GM18517 (cell line): ENCODE measurements around the gene SMARCA2.
A peak's percentile ranks its signal among the peaks of the same experiment; 100 is the strongest.

Experiments
- ATAC-seq: cut with Tn5 transposase; IDR thresholded peaks from one replicate; pipeline ENCODE4 v1.9.1; 2021; ENCODE audit warnings: mild to moderate bottlenecking, moderate library complexity; ENCODE audit not compliant: unreplicated experiment

The SMARCA2 gene

DNA sequence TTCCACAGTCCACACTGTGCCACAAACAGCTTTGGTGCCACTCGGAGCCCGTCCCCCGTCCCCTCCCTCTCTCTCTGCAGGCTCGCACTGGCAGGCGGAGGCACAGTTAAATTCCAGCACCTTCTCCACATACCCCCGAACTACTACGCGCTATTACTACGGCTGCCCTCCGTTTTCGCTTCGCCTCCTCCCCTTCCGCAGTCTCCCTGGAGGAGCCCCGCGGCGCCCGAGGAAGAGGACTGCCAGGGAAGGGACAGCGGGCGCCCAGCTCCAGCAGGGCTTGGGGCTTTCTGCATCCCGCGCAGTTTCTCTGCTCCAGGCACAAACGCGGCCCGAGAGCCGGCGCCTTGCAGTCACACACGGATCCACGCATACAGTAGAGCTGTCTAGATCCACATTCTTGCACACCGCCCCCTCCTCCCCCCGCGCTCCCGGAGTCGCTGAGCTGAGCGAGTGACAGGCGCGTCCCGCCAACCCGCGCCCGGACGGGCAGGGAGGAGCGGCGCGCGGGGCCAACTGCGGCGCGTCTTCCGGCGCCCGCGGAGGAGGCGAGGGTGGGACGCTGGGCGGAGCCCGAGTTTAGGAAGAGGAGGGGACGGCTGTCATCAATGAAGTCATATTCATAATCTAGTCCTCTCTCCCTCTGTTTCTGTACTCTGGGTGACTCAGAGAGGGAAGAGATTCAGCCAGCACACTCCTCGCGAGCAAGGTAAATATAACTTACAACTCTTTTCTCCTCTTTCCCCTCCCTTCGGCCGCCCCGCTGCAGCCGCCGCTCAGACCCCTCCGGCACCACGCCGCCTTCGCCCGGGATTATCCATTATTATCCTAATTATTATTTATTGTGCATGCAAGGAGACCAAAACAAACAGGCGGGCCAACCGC is at the start of gene SMARCA2:
SMARCA2 (plus strand) TSS at position 652 of the 885 bp plus-strand sequence. CDS start 13,676 bp downstream, outside the sequence.
- peak; percentile 83 for ATAC-seq

DNA sequence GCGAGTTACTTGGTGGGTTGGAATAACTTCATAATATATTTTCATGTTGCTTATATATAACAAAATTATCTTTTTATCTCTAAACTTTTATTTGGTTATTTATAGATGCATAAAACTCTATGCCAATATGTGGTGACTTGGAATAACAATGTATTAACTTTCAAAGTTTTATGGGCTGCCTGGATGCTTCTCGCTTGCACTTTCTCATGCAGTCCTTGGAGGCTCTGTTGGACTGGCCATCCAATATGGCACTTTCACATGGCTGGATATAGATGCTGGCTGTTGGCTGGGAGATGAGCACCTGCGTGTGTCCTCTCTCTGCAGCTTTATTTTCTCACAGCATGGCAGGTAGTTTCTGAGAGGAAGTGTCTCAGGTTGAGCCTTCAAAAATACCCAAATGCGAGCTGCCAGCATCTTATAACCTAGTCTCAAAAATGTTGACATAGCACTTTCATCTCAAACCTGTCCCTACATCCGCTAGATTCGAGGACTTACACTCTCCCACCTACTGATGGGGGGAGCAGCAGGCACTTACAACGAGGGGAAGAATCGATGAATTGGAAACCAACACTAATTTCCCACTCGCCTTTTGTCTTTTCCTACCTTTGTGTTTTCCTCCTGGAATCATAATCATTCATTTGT is 48.3 kb upstream of the SMARCA2 start:
- ATAC-seq, result no peak

DNA sequence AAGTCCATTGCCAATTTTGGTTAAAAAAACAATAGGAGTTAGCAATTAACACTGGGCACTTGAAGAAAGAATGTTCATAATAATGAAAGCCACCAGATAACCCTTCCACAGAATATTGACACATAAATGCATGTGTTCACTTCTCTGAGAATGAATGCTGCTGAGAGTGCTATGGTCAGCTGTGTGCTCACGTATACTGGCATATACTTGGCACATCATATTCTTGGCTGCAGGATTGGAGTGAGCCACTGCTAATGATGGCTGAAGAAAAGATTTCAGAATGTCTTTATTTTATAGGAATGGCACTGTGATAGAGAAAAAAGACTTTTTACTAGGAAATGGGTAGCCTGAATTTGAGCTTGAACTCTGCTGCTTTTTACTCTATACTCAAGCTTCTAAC is 46.0 kb upstream of the SMARCA2 start:
- no peak for ATAC-seq

DNA sequence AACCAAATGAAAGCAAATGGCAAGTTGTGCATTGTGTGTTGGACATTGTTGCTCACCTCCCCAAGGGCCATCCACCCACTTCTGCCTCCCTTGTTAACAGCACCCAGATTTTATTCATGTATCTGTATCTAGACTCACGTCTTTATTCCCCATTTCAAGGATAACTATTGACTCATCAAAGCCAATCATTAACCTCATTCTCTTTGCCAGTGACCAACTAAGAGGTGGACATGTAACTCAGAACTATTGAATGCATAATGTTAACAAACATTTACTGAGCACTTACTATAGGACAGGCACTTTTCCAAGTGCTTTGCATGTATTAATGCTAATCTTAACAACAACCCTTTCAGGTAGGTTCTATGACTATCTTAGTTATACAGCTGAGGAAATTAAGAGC is 45.2 kb upstream of the SMARCA2 start:
- ATAC-seq, result no peak

DNA sequence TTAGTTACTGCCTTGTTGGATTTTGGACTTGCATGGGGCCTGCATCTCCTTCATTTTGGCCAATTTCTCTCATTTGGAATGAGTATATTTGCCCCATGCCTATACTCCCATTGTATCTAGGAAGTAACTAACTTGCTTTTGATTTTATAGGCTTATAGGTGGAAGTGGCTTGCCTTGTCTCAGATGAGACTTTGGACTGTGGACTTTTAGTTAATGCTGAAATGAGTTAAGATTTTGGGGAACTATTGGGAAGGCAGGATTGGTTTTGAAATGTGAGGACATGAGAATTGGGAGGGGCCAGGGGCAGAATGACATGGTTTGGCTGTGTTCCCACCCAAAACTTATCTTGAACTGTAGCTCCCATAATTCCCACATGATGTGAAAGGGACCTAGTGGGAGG is 42.5 kb upstream of the SMARCA2 start:
- no peak for ATAC-seq

DNA sequence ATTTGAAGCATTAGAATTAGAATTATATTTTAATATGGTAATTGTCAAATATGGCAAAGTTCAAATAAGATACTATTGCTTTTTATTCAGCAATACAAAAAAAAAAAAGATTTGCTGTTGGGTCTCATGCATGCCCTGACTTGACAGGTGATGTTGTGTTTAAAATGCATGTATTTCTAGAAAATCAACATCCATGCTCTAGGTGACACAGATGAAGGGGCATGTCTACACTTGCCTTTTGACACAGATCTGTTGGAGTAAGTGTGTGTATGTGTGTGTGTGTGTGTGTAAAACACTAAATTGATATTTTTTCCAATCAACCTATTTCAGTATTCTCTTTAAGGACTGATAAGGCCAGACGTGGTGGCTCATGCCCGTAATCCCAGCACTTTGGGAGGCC is 38.1 kb upstream of the SMARCA2 start:
- ATAC-seq, result no peak

DNA sequence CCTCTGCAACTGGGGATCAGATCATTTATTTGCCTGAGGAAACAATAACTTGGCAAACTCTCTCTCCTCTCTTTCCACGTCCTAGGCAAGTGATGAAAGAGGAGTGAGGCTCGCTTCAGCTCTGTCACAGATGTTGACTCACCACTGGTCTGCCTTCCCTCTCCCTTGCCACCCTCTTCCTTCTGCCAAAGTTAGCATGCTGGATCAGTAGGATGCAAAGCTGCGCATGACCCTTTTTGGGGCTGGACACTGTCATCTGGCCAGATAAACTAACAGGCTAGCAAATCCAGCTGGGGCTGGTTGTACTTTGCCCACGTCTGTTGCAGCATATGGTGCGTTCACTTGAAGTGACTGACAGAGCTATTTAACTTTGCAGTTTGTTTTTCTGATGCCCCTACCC is 36.2 kb upstream of the SMARCA2 start:
- no peak for ATAC-seq

DNA sequence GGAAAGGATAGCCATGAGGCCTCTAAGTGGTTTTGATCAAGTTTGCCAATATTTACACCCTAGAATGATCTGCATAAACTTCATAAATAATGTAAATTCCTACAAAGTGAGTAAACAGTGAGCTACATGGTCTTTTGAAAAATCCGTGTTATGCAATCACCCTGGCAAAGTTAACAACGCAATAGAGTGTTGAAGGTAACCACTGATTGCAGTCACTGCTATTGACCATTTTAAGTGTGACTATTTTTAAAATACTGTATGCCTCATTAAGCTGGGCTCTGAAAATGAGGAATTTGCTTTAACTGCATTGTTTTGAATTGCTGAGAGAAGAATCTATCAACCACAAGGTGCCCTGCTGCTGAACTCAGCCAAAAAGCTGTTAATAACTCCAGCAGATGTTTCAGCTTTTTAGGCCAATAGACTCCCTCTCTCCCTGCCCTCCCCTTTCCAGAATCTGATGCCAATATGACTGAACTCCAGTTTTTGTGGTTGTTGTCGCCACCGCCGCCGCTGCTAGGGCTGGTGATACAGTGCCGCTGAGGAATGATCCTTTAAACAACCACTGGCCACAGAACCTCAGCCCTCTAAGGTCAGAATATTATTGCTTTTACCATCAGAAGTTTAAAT is 35.3 kb upstream of the SMARCA2 start:
- ATAC-seq, result no peak

DNA sequence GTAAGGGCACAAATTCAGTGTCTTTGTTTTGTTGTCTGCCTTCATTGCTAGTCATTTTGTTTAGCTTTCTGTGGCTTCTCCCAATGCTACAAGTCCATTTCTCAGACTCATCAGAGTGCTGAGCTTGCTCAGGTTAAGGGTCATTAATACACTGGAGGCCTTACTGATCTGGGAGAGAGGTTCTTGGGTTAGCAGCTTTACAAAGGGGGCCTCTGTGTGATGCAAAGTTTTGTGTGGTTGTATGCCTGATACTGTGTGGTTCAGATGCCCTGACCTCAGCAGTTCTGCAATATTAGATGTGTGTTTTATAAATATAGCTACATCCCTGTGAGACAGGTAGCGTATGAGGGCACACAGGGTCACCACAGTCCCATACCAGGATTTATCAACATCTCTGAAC is 34.8 kb upstream of the SMARCA2 start:
- no peak for ATAC-seq

DNA sequence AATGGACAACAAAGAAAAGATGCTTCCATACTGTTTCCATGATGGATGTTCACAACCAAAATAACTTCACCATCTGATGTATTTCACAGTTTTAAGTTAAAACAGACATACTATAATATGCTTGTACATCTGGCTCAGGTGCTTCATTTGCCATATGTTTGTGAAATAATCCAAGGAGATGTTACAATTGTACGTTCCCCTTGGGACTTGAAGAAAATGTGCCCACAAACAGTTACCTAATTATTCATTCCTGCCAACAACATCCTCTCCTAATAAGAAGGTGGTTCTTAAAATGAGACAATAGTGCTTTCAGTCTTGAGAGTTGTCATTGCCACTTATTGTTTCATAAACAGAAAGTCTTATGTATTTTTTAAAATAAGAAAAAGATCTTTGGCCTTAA is 33.1 kb upstream of the SMARCA2 start:
- no peak for ATAC-seq

DNA sequence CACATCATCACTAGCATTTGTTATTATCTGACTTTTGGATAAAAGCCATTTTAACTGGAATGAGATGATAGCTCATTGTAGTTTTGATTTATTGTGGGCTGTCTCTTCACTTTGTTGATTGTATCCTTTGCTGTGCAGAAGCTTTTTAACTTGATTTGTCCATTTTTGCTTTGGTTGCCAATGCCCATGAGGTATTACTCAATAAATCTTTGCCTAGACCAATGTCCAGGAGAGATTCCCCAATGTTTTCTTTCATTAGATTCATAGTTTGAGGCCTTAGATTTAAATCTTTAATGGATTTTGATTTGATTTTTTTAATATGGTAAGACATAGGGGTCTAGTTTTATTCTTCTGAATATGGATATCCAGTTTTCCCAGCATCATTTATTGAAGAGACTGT is 28.8 kb upstream of the SMARCA2 start:
- ATAC-seq, result no peak

DNA sequence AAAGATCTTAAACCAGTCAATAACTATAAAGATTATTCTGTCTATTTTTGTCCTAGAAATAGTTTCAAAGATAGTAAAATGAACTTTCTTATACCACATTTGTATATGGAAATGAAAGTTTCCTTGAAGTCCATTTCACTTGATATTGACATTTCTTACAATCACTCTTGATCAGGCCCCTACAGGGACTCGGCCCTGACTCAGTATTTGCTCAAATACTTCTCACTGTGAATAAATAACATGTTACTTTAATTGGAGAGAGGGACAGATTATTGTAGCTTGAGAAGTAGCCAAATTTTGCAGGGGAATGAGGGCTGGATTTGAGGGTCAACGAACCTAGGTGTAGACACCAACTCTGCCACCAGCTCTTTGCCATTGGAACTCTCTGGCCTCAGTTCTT is 25.6 kb upstream of the SMARCA2 start:
- ATAC-seq, result no peak

DNA sequence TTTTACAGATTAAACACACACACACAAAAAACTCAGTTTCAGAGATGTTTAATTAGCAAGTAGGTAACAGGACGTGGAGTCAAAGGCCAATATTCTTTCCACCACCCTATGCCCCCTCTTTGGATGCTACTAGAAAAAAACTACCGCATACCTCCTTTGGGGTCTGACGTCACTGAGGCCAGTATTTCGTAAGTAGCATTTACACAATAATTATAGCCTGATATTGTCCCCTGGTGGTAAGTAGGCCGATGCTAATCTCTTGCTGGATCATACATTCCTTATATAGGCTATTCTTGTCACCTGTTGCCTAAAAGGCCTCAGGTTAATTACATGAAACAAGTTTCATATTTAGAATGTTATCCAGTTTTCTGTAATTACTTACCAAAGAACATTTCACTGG is 21.0 kb upstream of the SMARCA2 start:
- ATAC-seq, result no peak

DNA sequence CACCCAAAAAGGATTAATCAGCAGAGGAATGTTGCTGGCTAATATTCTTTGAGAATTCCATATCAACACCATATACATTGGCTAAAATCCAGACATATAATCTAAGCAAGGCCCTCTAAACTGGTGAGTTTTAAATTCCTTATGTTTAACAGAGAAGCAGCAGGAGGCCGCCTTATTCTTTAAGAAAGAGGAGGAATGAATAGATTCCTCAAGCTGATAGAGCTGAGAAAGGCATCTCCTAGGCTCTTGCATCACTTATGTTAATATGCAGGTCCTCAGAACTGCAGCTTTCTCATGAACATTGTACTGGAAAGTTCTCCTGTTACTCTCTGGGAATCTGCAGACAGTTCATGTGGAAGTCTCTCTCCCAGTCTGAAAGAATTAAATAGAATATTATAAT is 20.1 kb upstream of the SMARCA2 start:
- no peak for ATAC-seq

DNA sequence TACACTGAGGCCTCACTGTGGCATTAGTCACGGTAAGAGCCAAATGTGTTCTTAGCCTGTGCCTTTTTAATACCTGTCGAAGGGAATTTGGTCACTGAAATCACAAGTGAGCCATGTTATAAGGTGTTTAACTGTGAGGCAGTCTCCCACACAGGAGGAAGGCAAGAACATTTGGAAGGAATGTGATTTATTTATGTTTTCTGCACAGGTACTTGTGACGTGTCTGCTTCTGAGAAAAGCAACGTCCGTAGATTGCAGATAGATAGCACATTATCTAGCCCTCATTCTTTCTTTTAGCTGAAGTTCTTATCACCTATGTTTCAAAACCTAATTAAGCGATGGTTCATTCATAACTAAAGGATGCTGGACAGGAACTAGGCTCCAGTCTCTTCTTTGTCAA is 19.0 kb upstream of the SMARCA2 start:
- ATAC-seq, result no peak

DNA sequence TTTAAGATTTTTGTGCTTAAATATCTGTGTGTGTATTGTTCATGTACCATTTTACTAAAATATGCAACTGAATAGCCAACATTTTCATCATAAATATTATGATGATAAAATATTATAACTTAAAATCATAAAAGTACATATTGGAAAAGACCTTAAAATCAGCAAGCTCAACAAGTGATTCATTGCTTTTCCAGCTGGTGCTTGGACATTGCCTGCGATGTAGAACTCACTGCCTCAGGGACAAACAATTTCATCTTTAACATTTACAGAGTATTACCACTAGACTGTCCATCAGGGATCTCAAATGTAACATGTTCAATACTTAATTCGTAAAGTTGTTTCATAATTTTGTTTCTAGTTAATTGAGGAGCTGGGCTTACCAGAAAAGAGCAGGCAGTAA is 17.5 kb upstream of the SMARCA2 start:
- ATAC-seq, result no peak

DNA sequence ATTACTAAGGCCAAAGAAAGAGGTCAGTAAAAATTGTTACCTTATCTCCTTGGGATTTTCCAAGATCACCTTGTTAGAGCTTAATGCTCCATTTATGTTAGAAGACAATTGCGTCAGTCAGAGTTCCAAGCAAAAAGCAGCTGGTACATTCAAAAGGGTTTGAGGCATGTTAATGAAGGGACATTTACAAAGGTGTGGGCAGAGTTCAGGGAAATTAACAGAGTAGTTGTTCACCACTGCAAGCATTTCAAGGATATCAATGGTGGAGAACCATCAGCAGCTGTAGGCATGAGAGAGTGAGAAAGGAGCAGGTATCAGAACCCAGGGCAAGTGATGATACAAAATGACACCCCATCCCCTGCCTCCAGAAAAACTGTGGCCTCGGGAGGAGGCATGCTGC is 17.0 kb upstream of the SMARCA2 start:
- ATAC-seq, result no peak

DNA sequence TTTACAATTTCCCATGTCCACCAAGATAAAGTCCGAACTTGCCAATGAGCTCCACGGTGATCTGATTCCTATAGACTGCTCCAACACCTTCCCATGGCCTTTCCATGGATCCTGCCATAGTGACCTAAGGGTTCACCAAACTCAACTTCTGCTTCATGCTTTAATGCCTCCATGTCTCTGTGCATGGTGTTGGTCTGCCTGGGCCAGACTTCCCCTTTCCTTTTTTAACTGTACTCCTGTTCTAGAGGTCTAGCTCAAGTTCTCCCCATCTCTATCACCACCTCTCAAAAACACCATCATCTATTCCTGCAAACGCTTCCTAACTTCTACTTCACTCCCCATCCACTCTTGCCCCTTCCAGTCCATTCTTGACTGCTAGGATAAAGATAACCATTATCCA is 14.8 kb upstream of the SMARCA2 start:
- no peak for ATAC-seq

DNA sequence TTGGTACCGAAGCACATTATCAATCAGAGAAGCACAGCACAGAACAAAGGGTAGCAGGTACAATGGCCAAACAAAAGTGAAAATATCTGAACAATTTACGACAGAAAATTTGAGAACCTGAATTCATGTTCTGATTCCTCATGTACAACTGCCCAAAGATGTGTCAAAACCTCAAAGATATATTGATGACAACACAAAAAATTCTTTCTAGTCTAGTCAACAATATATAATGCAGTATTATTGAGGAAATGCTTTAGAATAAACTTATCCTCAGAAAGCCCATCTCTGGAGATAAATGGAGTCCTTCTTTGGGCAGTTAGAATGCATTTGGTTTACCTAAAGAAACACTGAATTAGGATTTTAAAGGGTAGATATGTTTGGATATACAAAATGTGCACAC is 6.8 kb upstream of the SMARCA2 start:
- no peak for ATAC-seq

DNA sequence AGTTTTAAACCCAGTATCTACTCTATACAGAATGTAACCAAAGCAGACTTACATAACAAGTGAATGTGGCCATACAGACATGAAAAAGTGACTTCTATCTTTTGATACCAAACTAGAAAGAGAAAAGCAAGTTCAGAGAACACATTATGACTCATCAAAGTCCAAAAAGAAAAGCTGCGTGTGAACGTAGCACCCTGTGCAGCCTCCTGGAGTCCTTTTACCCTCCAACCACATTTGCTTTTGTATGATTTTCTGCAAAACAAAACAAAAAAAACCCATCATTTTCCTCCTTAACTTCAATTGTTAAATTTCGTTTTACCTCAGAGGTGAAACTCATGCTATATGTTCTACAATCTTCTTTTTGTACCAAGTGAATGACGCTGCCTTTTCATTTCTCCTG is 2.8 kb upstream of the SMARCA2 start:
- ATAC-seq, result peak; percentile 31

DNA sequence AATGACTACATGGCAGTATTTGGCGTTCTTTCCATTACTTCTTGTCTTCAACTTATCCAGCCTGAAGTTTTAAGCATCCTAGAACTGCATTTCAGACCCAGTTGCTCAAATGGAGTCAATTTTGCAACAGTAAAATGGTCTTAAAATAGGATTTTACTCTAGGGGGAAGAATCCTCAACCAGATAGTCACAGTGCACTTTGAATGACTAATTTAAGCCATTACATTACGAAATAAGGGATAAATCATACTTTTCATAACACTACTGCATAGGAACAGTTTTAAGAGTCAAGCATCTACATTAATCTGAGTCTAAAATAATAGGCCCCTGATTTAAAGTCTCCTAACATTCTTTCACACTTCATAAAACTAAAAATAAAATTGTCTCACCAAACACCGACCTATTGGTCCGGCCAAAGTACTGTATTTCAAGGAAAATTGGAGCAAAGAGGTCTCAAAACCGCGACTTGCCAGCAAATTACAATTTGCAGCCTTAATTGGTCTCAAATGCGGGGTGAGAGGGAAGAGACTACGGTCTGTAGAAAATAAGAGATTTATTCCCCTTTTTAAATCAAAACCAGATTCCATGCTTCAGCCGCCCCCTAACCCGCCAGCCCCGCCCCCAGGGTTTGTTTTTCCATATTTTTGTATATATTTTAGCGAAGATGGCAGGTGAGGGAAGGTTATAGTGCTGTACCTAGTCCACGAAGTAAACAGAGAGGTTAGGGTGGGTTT is 1.2 kb upstream of the SMARCA2 start:
- ATAC-seq, result no peak
